HG03575 (cell line): ENCODE measurements around the gene SLC2A13.
"Not testable (repeated sequence)": the region's sequence is repeated elsewhere in the genome, so short reads cannot be mapped to it uniquely, and the experiment has no call there.

Experiments used
- ATAC-seq: cut with Tn5 transposase; IDR thresholded peaks from one replicate; pipeline ENCODE4 v1.9.1; 2021; ENCODE audit not compliant: unreplicated experiment, insufficient number of reproducible peaks, low FRiP score; ENCODE audit errors: extremely low read depth

The SLC2A13 gene

DNA sequence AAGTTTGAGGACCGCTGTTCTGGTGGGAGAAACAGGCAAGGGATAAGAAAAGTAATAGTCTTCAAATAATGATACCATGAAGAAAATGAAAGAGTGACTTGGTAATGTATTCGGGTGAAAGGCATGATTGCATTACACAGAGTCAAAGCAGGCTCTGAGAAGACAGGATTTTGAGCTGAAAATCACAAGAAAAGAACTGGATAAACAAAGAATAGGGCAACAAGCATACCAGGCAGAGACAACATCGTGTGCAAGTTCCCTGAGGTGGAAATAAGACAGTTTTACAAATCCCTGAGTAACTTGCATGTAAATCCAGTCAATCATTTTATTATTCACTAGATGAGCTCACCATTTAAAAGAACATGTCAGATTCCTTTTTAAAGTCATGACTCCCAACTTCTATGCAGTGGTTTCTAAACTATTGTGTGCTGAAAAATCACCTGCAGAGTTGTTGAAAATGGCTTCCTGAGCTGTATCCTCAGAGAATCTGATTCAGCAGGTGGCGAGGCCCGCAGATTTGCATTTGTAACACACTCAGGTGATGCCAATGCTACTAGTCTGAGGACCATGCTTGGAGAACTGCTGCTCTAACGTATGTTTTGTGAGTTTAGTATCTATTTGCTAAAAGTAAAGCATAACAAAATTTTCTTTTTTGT is 353.3 kb downstream of the SLC2A13 start:
- no peak for ATAC-seq

DNA sequence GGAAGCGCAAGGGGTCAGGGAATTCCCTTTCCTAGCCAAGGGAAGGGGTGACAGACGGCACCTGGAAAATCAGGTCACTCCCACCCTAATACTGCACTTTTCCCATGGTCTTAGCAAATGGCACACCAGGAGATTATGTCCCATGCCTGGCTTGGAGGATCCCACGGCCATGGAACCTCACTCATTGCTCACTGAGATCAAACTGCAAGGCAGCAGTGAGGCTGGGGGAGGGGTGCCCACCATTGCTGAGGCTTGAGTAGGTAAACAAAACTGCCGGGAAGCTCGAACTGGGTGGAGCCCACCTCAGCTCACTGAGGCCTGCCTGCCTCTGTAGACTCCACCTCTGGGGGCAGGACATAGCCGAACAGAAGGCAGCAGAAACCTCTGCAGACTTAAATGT is 359.7 kb downstream of the SLC2A13 start:
- ATAC-seq, result not testable (repeated sequence)

DNA sequence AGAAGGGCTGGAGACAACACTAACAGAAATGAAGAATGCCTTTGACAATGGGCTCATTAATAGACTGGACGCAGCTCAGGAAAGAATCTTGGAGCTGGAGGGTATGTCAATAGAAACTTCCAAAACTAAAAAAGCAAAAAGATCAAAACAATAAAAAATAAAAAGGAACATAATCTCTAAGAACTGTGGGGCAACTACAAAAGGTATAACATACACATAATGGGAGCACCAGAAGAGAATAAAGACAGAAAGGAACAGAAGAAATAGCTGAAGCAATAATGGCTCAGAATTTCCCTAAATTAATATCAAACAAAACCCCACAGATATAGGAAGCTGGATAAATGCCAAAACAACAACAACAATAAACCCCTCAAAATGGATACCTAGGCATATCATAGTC is 362.2 kb downstream of the SLC2A13 start:
- ATAC-seq, result no peak

DNA sequence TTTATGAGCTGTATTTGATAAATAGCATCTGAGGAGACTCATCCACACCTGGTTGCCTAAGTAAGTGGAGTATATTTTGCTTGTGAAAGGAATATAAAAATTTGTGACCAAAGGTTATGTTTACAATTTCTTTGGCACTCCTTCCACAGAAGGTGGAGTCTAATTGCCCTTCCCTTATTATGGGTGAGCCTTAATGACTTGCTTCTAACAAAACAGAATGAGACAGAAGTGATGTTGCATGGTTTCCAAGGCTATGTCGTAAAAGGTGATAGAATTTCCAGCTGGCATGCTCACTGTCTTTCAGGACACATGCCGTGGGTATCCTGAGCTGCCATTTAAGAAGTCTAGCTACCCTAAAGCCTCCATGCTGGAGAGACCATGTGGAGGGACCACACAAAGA is 369.5 kb downstream of the SLC2A13 start:
- no peak for ATAC-seq

DNA sequence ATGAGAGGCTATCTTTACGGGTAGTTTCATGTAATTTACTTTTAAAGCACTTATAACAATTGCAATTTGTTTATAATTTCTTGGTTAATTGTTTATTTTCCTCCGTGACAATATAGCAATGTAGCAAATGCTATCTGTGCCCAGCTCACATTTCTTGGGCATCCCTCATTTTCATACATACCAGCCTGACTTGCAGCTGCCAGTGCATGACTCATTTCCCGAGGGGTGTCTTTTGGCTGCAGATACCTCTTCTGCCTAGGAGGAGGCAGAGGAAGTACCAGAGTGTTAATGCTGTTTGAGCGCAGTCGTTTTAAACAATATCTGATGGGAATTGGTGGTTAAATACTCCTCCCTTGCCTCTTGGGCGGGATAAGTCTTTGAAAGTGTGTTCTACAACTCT is 382.1 kb downstream of the SLC2A13 start:
- ATAC-seq, result no peak

DNA sequence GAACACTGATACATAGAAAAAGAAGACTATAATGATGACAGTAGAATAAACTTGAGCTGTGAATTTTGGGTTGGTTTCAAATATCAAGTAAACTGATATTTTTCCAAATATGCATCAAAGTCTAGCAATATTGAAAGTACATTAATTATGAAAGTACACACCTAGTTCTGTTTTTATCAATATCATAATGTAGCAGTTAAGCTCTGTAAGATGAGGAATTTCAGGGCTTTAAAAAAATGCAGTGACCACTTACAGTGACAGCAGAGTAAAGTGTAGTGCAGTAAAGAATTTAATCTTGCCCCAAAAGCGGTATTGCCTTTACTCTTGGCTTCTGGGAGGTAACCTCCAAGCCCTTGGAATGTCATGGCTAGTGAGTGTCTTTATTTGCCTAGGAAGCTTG is 383.4 kb downstream of the SLC2A13 start:
- ATAC-seq, result no peak

DNA sequence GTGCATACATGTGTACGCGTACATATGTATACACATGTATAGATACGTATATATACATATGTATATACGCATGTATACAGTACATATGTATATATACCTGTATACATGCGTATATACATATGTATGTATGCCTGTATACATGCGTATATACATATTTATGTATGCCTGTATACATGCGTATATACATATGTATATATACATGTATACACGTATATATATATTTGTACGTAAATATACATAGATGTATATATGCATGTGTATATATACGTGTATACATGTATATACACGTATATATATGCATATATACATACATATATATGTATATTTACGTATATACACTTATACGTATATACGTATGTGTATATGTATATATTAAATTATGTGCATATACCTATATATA is 392.3 kb downstream of the SLC2A13 start:
- no peak for ATAC-seq

DNA sequence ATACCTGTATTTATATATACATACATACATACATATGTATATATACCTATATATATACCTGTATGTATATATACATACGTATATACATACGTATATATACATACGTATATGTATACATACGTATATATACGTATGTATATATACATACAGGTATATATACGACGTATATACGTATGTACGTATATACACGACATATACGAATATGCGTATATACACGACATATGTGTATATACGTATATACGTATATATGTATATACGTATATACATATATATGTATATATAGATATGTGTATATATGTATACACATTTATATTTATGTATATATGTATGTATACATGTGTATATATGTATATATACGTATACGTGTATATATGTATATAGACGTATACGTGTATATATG is 393.5 kb downstream of the SLC2A13 start:
- ATAC-seq, result no peak
